HG02759 (cell line): ENCODE data around the gene ZFYVE27.

Source experiments
- ATAC-seq: cut with Tn5 transposase; IDR thresholded peaks from one replicate; pipeline ENCODE4 v1.9.1; 2021; ENCODE audit warnings: mild to moderate bottlenecking, moderate library complexity; ENCODE audit not compliant: unreplicated experiment

The ZFYVE27 gene

DNA sequence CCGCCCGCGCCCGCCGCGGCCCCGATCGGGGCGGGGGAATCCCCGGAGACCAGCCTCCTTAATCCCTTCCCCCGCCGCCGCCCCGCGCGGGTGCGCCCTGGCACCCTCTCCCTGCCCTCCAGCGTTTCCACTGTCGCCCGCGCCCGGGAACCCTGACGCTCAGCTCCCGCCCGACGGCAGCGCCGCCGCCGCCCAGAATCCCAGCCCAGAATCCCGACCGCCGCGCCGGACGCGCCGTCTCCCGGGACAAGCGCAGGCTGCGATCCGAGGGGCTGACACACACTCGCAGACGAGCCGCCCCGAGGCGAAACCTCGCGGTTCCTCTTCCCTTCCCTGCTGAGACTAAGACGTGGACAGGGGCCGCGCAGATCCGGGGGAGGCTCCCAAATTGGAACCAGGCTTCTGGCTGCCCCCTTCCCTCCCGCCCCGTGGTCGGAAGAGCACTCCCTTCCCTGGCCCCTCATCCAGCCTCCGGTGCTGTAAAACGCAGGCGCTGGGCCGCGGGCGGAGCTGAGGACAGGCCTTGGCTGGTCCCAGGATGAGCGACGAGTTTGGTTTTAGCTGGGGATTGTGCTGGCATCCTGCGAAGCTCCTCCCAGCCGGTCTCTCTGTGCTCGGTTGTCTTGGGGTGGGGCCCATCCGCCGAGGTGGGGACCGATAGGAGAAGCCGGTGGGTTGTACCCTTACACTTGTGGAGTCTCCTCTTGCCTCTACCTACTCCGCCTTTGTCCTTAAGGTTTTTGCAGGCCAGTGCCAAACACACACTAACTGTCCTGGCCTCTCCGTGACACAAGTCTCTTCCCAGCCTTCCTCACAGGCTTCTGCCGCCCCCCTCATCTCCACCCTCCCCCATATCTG is 22.3 kb upstream of the ZFYVE27 start:
- ATAC-seq = peak; percentile 46

DNA sequence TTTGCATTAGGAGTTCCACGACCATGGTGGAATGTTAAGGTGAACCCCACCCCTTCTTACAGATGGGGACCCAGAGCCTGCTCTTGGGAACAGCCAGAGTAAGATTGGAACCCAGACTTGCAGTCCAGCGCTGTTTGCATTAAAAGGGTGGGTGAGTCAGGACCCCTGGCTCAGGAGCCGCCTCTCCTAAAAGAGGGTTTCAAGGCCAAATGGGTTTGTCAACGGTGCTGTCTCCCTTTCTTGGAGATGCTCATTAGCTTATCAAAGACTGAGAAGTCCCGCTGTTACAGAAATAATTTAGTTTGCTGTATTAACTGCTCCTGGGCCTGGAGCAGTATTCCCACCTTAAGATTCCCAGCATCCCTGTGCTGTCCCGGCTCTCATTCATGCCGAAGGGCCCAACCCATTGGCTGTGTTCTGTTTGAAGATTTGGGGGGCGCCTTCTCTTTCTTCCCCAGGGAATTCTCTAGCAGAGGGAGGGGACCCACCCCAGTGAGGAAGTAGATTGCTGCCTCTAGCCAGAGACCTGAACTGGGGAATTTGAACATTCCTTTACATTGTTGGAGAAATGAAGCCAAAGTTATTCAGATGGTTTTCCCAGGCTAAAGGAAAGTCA is 21.6 kb upstream of the ZFYVE27 start:
- ATAC-seq = no peak

DNA sequence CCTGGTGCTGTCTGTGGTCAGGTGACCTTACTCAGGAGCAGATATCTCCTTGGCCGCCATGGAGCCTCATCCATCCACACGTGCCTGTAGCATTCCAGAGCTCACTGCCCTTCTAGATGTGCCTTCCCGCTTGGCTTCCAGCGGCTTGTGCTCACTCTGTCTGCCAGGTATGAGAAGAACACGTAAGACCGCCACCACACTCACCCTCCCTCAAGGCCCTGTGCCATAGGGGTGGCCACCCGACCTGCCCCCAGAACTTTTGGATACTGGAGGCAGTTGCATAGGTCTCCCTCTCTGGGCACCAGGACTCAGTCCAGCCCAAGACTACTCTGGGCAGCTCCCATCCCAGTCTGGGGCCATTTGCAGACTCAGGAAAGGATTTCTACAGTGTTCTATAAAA is 19.3 kb upstream of the ZFYVE27 start:
- ATAC-seq = no peak

DNA sequence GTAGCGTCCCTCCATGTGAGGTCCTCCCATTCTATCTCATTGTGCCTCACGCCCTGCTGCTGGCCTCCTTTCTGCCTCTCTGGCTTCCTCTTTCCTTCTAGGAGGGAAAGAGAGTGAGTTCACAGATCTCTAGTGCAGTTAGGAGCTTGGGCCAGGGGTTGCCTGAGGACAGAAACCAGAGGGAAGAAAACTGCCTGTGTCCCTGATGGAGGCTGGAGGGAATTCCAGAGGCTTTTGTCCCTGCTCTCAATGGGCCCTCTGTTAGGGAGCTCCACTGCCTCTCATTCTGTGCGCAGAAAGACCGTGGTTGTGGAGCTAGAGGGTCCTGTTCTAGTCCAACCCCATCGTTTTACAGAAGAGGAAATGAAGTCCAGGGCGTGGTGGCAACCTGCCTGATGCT is 18.8 kb upstream of the ZFYVE27 start:
- no peak for ATAC-seq

DNA sequence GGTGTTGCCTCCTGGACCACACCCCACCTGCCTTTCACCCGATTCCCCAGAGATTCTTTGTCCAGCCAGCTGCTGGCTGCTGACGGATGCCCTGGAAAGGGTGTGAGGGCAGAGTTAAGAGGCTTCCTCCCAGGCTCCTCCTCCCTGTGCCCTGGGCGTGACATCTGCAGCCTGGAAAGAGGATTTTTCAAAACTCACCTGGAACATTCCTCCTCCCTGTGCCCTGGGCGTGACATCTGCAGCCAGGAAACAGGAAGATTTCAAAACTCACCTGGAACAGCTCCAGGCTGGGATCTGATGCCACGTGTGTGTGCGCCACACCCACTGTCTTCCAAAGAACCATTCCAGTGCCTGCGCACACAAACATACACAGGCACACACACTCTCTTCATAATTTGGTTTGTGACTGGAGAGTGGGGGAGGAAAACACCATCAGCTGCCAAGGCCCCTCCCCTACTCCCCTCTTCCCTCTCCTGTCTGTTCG is 18.2 kb upstream of the ZFYVE27 start:
- no peak for ATAC-seq

DNA sequence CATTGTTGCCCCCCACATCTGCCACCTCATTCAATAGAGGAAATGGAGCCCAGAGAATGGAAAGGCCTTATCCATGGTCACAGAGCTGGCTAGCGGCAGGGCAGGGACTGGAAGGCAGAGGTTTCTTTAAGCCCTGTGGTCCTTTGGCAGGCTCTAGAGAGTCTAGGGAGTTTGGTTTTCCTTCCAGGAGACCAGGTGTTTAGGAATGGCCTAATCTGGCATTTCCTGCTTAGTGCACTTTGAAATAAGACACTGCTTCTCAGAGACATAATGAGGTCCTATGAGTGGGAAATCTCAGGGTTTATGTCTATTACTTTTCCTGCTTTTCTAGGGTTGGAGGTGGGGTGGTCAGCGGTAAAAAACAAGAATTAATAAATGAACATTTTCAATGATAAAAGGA is 17.3 kb upstream of the ZFYVE27 start:
- ATAC-seq = no peak

DNA sequence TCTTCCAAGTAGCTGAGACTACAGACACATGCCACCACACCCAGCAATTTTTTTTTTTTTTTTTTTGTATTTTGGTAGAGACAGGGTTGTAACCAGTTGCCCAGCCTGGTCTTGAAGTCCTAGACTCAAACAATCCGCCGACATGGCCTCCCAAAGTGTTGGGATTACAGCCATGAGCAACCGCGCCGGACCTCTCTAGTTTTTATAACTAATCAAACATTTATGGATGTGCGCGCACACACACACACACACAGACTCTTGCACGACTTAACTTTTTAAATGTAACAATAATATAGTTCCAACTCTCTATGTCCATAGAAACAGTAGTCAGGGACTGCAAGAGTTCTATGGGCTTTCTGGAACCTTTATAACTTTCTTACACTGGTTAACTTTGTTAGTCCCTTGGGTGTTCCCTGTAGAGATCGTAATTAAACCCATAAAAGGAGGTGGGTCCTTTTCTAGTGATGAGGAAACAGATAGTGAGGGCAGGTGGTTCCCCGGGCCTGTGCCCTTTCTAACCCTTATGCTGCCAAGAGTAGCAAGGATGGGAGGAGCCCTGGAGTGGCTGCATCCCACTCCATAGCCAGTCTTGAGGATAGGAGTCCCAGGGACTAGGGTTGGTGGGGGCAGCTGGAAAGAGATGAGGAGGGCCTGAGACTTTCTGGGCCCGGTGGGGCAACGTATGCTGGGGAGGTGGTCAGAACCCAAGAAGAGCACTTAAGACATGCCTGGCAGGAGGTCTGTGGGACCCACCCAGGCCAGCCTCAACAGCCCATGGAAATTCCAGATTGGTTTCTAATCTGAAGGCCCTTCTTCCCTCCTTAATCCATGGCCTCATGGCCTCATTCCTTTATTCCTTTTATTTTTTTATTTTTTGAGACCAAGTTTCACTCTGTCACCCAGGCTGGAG is 14.8 kb upstream of the ZFYVE27 start:
- ATAC-seq = no peak

DNA sequence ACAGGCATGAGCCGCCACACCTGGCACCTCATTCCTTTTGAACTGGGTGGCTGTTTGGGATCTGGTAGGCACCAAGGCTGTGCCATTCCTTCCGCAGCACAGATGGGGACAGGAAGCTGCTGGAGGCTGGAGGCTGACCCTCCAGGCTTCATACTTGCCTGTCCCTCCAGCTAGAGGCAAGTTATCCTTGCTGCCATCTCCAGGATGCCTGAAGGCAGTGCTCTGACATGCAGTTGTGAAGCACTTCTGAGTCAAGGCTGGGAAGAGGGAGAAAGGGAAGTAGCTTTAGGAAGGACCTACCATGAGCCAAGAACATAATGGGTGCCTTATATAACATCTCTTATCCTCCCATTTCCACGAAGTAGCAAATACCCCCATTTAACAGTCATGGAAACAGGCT is 13.9 kb upstream of the ZFYVE27 start:
- ATAC-seq = no peak

DNA sequence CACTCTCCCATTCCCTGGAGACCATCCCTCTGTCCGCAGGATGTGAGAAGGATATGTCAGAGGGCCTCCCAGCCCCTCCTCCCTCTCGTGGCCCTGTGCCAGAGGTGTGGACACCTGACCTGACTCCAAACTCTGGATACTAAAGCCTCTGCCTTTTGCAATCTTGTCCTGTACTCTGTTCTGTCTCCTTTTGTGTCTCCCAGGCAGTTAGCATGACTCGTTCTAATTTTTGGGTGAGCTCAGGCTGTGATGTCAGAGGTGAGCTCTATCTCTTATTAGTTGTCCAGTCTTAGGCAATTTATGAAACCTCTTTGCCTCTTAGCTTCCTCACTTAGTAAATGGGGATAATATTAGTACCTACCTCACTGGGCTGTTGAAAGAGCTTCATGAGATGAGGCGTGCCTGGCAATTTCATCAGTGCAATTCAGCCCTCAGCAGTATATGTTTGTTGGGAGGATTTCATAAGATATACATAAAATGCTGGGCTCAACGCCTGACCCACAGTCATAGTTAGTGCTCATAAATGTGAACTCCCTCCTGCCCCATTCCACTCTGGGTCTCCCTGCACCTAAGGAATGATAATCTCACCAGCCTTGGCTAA is 12.5 kb upstream of the ZFYVE27 start:
- ATAC-seq = no peak

DNA sequence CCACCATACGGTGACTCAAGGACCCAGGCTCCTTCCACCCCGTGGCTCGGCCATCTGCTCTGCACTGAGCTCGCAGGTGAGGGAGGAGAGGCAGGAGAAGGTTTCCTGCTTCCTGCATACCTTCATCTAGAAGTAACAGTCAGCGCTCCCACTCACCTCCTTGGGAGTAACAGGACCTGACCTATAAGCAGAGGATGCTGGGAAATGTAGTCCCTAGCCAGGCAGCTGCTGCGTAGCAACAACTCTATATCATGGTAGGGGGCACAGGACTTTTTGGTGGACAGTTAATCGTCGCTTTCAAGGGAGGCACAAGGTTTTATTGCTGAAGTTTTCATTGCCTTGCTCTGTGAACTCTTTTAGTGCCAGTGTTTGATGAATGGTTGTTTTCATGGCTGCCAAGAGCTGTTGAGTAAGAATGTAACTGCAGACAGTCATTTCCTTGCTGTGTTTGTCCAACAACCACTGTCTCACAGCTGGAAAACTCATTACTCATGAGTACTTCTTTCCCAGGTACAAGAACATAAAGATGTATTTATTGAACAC is 10.2 kb upstream of the ZFYVE27 start:
- no peak for ATAC-seq

DNA sequence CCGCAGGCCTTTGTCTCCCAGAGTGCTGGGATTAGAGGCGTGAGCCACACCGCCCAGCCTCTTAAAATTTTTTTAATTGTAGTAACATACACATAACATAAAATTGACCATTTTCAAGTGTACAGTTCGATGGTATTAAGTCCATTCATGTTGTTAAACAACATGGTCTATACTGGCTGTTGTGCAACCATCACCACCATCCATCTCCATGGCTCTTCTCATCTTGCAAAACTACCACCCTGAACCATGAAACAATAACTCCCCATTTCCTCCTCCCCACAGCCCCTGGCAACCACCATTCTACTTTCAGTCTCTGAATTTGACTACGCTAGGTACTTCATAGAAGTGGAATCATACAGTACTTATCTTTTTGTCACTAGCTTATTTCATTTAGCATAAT is 7.9 kb upstream of the ZFYVE27 start:
- ATAC-seq = no peak

DNA sequence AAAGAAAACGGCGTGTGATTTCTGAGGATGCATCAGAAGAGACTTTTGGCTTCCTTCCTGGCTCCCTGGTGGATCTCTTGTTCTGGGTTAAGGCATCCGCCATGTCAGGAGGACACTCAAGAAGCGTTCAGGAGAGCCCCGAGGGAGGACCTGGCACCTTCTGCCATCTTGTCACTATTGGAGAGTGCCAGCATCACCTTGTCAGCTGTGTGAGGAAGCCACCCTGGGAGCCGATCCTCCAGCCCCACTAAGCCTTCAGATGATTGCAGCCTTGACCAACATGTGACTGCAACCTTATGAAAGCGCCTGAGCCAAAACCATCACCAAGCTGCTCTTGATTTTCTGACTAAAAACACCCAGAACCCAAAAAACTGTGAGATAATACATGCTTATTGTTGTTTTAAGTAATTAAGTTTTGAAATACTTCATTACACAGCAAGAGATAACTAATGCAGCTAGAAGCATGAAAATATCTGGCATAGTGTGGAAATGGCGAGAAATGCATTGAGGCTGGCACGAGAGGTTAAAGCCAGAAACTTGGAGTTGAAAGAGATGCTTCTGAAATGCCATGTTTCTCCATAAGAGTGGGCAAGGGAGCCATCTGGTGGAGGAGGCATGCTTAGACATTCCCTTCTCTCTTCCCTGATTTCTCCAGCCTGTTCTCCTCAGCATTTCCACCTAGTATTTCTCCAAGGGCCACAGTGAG is 5.4 kb upstream of the ZFYVE27 start:
- no peak for ATAC-seq

DNA sequence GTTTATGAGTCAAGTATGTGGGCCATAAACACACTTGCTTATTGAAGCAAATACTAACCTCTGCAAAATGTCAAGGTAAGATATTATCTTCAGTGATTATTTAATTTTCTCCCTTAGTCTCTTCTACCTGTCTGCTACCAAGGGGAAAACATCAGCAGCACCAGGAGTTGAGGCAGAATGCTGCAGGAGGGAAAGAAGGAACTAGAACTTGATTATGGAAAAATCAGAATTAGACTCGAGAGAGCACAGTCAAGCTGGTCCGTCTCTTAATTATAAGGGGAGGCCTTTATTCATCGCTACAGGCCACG is 4.9 kb upstream of the ZFYVE27 start:
- no peak for ATAC-seq

DNA sequence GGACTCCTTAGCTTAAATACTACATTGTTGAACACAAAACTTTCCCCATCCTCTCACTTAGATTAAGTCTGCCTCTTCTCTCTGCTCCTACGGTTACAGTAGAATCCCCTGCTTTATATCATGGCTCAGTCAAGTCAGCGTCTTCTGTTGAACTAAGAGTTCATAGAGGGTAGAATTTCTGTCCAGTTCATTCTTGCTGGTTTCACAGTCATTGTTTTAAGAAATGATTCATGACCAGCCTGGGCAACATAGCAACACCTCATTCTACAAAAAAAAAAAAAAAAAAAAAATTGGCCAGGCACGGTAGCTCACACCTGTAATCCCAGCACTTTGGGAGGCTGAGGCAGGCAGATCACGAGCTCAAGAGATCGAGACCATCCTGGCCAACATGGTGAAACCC is 3.7 kb upstream of the ZFYVE27 start:
- ATAC-seq = no peak

DNA sequence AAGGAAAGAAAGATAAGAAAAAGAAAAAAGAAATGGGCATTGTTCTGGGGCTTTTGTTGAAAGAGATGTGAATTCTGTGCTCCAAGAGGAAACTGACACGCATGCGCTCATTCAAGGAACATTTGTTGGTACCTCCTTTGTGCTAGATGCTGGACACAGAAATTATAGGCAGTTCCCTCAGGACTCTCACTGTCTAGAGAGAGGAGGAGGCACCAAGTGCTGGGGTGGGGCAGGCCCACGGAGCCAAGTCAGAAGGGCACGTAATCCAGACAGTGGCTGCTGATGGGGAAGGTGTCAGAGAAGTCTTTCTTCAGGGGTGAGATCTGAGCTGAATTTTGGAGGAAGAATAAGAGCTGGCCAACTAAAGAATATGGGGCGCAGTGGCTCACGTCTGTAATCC is 2.9 kb upstream of the ZFYVE27 start:
- ATAC-seq = no peak

DNA sequence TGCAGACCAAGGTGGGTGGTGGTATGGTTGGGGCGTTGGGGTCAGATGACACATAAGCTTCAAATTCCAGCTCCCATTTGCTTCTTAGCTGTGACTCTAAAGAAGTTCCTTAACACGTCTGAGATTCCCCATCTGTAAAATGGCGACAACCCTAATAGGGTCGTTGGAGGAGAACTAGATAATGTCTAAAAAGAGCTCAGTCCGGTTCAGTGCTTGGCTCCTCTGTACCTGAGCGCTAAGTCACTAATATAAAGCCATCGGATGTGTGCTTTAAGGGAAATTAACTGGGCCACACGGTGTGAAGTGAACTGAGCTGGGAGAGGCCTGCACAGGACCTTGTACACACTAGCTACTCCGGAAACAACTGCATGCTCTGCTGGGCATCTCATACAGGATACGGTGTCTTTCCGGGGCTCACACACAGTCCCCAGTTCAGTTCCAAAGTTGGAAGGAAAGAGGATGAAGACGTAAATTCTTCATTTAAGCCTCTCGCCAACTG is 476 bp upstream of the ZFYVE27 start:
- no peak for ATAC-seq

DNA sequence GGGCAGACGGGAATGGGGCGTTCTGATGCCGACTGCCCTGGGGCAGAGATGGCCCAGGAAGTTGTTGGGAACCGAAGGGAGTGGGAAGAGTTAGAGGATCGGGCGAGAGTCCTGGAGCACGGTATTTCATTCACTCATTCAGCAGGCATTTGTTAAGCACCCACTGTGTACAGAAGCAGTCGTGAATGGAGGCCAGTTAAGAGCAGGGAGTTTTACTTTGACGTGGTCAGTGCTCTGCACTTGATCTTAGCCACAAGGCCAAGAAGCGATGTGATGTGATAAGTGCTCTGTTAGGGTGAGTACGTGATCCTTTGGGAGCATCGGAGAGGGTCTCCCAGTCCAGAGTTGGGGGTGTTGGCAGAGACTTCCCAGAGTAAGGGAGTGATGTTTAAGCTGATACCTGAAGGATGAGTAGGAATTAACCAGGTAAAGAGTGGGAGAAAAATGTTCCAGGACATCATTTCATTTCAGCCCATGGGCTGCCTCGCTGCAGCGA is 890 bp downstream of the ZFYVE27 start:
- peak; percentile 10 for ATAC-seq

DNA sequence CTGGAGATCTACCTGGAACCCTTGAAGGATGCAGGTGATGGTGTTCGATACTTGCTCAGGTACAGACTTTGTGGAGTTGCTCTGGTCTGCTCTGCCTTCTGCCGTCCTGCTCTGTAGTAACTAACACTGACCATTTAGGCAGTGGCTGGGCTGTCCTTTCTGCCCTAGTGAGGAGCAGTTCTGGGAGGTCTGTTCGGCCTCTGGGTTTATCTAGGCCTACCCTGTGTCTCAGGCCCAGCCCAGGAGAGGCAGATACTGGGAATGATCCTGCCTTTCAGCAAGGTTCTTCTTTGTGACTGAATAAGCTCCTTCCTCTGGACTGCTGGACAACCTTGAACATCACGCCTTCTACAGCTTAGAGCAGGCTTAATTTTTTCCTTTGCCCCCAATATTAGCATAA is 1.7 kb downstream of the ZFYVE27 start:
- no peak for ATAC-seq

DNA sequence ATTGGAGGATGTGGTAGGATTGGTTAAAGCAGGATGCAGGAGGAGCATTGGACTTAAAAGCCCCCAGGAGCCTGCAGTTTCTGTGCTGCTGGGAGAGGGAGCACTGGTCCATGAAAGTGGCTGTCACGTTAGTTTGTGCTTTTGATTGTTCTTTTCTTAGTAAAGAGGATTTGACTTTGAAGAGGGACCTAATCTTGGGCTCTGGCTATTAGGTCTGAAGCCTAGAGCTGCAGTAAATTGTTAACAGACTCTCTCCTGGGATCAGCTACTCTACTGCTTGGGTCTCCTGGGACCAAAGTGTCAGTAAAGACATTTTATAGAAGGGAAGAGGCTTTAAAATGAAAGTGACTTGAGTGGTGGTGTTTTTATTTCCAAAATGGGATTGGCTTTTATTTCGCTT is 3.7 kb downstream of the ZFYVE27 start:
- ATAC-seq = no peak
